Measurements from ENCODE around the gene BTBD9.

DNA sequence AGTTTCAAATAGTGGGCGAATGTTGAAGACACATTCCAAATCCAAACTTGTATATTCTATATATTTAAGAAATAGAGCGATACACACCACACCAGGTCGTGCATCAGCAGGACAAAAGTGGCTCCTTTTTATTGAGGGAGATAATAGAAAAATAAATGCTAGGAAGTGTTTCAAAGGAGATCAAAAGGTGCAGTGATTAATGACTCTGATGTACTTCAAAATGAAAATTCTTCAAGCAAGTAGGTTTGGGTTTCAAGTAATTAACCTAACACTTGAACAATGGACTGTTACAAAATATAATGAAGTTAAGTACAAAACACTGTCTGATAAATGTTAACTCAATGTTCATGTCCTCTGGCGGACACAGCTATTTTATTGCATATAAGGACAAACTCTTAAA lies 185.9 kb downstream of the BTBD9 start:
- TF ChIP-seq POLR2A (IDR thresholded peaks at IDR 0.05; ENCODE audit: low read depth, low read length) (no peak), TAF1 (IDR thresholded peaks at IDR 0.05; ENCODE audit: borderline replicate concordance, low read depth, low read length) (no peak), POLR2AphosphoS5 (IDR thresholded peaks at IDR 0.05; ENCODE audit: low read depth, low read length) (no peak)
